Breast epithelium (tissue), 4 donors: ENCODE data around the gene MFRP. TPM values are rescaled to one million over a fixed set of nuclear protein-coding genes. Genes with fewer than 3 reads are reported as not detected.

Source experiments
- DNase-seq, 2 donors: peaks; one replicate each; pipeline ENCODE4 v3.0.0-alpha.2; 2019; ENCODE audit warnings: low spot score in 2 of 2
- H3K27ac ChIP-seq, 2 donors: fragments of 200-600 bp; sonication (generic) in 1 of 2; one replicate each; pipeline ENCODE4 v1.5.1; 2016 to 2019; ENCODE audit warnings: mild to moderate bottlenecking in 1 of 2
- H3K27me3 ChIP-seq, 2 donors: fragments of 200-600 bp; sonication (generic) in 1 of 2; one replicate each; pipeline versions ENCODE4 v1.5.1 to v1.6.0; 2017 to 2019; ENCODE audit warnings: control low read depth in 1 of 2, mild to moderate bottlenecking in 1 of 2
- H3K36me3 ChIP-seq: fragments of 200-600 bp; one replicate; pipeline ENCODE4 v1.5.1; 2019
- H3K4me1 ChIP-seq, 2 donors: fragments of 200-600 bp; sonication (generic); one replicate each; pipeline ENCODE4 v1.5.1; 2016 to 2019; ENCODE audit warnings: control low read depth in 1 of 2
- H3K4me3 ChIP-seq, 3 donors: fragments of 200-600 bp; sonication (generic); 1 replicate in 2 of 3; 2 replicates in 1 of 3; pipeline ENCODE4 v1.5.1; 2016 to 2019; ENCODE audit warnings: mild to moderate bottlenecking in 3 of 3, moderate library complexity in 2 of 3
- H3K9me3 ChIP-seq, 2 donors: fragments of 200-600 bp; sonication (generic) in 1 of 2; one replicate each; pipeline ENCODE4 v1.5.1; 2016 to 2019; ENCODE audit warnings: control low read depth in 1 of 2
- CTCF ChIP-seq, 3 donors: fragments of 450-650 bp; IDR thresholded peaks; one replicate each; pipeline ENCODE4 v1.5.1; 2016 to 2017; ENCODE audit warnings: antibody characterized with exemption in 3 of 3, mild to moderate bottlenecking in 3 of 3, moderate library complexity in 3 of 3
- POLR2A ChIP-seq: fragments of 450-650 bp; IDR thresholded peaks from one replicate; pipeline ENCODE4 v1.6.1; 2016; ENCODE audit warnings: antibody characterized with exemption, mild to moderate bottlenecking, moderate library complexity
- POLR2AphosphoS5 ChIP-seq, 3 donors: sonication (generic); formaldehyde crosslinking; IDR thresholded peaks; one replicate each; pipeline ENCODE4 v1.6.1; 2017; ENCODE audit warnings: antibody characterized with exemption in 3 of 3
- intact Hi-C: fragments of 100-400 bp; cut with DNase I; formaldehyde crosslinking; loops from one replicate; pipeline ENCODE4 v1.15.1; 2023; ENCODE audit warnings: low total_unique reads
- total RNA-seq, 3 donors: library from RNA; depleted of rRNA; stranded (reverse); fragments of >200 nt; gene quantifications; one replicate each; pipeline ENCODE4 v1.1.0, GENCODE V29; 2016

The MFRP gene
- total RNA-seq, 3 donors from 2014 or later = 0.16 TPM; not detected in 2

- H3K4me3 ChIP-seq = no peak overlapping the region
- no peaks in the 10 kb centered on the region for H3K36me3 ChIP-seq
- no peaks in the 10 kb centered on the region for H3K4me1 ChIP-seq
- DNase-seq = no peak
- H3K27ac ChIP-seq = no peak overlapping the region
- TF ChIP-seq CTCF (IDR thresholded peaks at IDR 0.05) = no peak
- no peak for TF ChIP-seq POLR2A
- no peak for TF ChIP-seq POLR2AphosphoS5 (IDR thresholded peaks at IDR 0.05)
- no peaks in the 10 kb centered on the region for H3K27me3 ChIP-seq
- no peaks in the 10 kb centered on the region for H3K9me3 ChIP-seq
- intact Hi-C loops = no loop called here
Observed at GRCh38 chr11:119347242-119347641, 737 bp upstream of the MFRP start.

GRCh38 chr11:119345685-119346084, 820 bp downstream of the MFRP start:
- Histone ChIP-seq H3K4me3 (no peak overlapping the region), H3K4me1 (no peaks in the 10 kb centered on the region), H3K27ac (no peak overlapping the region), H3K36me3 (no peaks in the 10 kb centered on the region), H3K27me3 (no peaks in the 10 kb centered on the region), H3K9me3 (no peaks in the 10 kb centered on the region)
- TF ChIP-seq POLR2AphosphoS5 (IDR thresholded peaks at IDR 0.05) = no peak
- TF ChIP-seq CTCF (IDR thresholded peaks at IDR 0.05) = no peak
- no peak for TF ChIP-seq POLR2A
- DNase-seq = no peak
- intact Hi-C loops = no loop called here

GRCh38 chr11:119344291-119345010, 2.1 kb downstream of the MFRP start:
- peaks cover 0 to 2% of the 10 kb centered on the region in 2 donors for H3K27me3 ChIP-seq
- intact Hi-C loops = no loop called here
- H3K4me1 ChIP-seq = peaks cover 0 to 7% of the 10 kb centered on the region in 2 donors

GRCh38 chr11:119343726-119344125, 2.8 kb downstream of the MFRP start:
- no peak for DNase-seq
- no peak for TF ChIP-seq CTCF (IDR thresholded peaks at IDR 0.05)
- TF ChIP-seq POLR2AphosphoS5 (IDR thresholded peaks at IDR 0.05) = no peak
- no peak for TF ChIP-seq POLR2A
- Histone ChIP-seq H3K27ac (no peak overlapping the region), H3K27me3 (peaks cover 0 to 2% of the 10 kb centered on the region in 2 donors), H3K9me3 (no peaks in the 10 kb centered on the region), H3K4me1 (peaks cover 0 to 7% of the 10 kb centered on the region in 2 donors), H3K4me3 (no peak overlapping the region), H3K36me3 (no peaks in the 10 kb centered on the region)
- intact Hi-C loops = no loop called here

More at GRCh38 chr11:119344291-119345010, 2.1 kb downstream of the MFRP start:
- Histone ChIP-seq H3K4me3 (no peak overlapping the region), H3K27ac (no peak overlapping the region), H3K36me3 (no peaks in the 10 kb centered on the region), H3K9me3 (no peaks in the 10 kb centered on the region)
- no peak for TF ChIP-seq POLR2A
- DNase-seq = no peak

- intact Hi-C loops = no loop called here
- TF ChIP-seq CTCF (IDR thresholded peaks at IDR 0.05) = no peak
- TF ChIP-seq POLR2AphosphoS5 (IDR thresholded peaks at IDR 0.05) = no peak
- Histone ChIP-seq H3K9me3 (no peaks in the 10 kb centered on the region), H3K27me3 (peaks cover 0 to 2% of the 10 kb centered on the region in 2 donors), H3K4me1 (peaks cover 0 to 7% of the 10 kb centered on the region in 2 donors), H3K36me3 (no peaks in the 10 kb centered on the region), H3K27ac (no peak overlapping the region), H3K4me3 (no peak overlapping the region)
- no peak for DNase-seq
Observed at GRCh38 chr11:119342362-119343130, 4.0 kb downstream of the MFRP start.
